HG02981 (cell line): ENCODE data around the gene CCSER1.
"Not testable (repeated sequence)": the region's sequence is repeated elsewhere in the genome, so short reads cannot be mapped to it uniquely, and the experiment has no call there.

Experiments
- ATAC-seq: cut with Tn5 transposase; IDR thresholded peaks from one replicate; pipeline ENCODE4 v1.9.1; 2021; ENCODE audit warnings: mild to moderate bottlenecking, moderate library complexity; ENCODE audit not compliant: unreplicated experiment

Gene CCSER1

GRCh38 chr4:91447168-91447567 is 1320.0 kb downstream of the CCSER1 start:
- ATAC-seq = no peak

GRCh38 chr4:91448668-91449330 is 1321.6 kb downstream of the CCSER1 start:
- no peak for ATAC-seq

GRCh38 chr4:91454111-91454510 is 1326.9 kb downstream of the CCSER1 start:
- no peak for ATAC-seq

- not testable (repeated sequence) for ATAC-seq
Observed at GRCh38 chr4:91462566-91462965, 1335.4 kb downstream of the CCSER1 start.

- ATAC-seq = no peak
Observed at GRCh38 chr4:91470671-91471070, 1343.5 kb downstream of the CCSER1 start.

GRCh38 chr4:91471280-91471679 is 1344.1 kb downstream of the CCSER1 start:
- no peak for ATAC-seq

- ATAC-seq = no peak
Observed at GRCh38 chr4:91472046-91472445, 1344.9 kb downstream of the CCSER1 start.

GRCh38 chr4:91485415-91485814 is 1358.2 kb downstream of the CCSER1 start:
- ATAC-seq = no peak

- no peak for ATAC-seq
Observed at GRCh38 chr4:91488946-91489345, 1361.8 kb downstream of the CCSER1 start.

- no peak for ATAC-seq
Observed at GRCh38 chr4:91497892-91498291, 1370.7 kb downstream of the CCSER1 start.

GRCh38 chr4:91502365-91502764 is 1375.2 kb downstream of the CCSER1 start:
- no peak for ATAC-seq

- no peak for ATAC-seq
Observed at GRCh38 chr4:91513326-91513725, 1386.1 kb downstream of the CCSER1 start.

GRCh38 chr4:91519155-91519554 is 1392.0 kb downstream of the CCSER1 start:
- ATAC-seq = no peak

GRCh38 chr4:91525621-91526020 is 1398.4 kb downstream of the CCSER1 start:
- no peak for ATAC-seq

- no peak for ATAC-seq
Observed at GRCh38 chr4:91527056-91527455, 1399.9 kb downstream of the CCSER1 start.

GRCh38 chr4:91567594-91567993 is 1440.4 kb downstream of the CCSER1 start:
- ATAC-seq = no peak

- ATAC-seq = no peak
Observed at GRCh38 chr4:91577864-91578263, 1450.7 kb downstream of the CCSER1 start.

- ATAC-seq = no peak
Observed at GRCh38 chr4:91590260-91590659, 1463.1 kb downstream of the CCSER1 start.

- ATAC-seq = no peak
Observed at GRCh38 chr4:91592125-91592524, 1464.9 kb downstream of the CCSER1 start.

GRCh38 chr4:91596718-91597117 is 1469.5 kb downstream of the CCSER1 start:
- ATAC-seq = no peak

GRCh38 chr4:91598696-91599095 is 1471.5 kb downstream of the CCSER1 start:
- no peak for ATAC-seq

- ATAC-seq = no peak
Observed at GRCh38 chr4:91600301-91600700, 1473.1 kb downstream of the CCSER1 start.

GRCh38 chr4:91601401-91601800 is 1474.2 kb downstream of the CCSER1 start:
- no peak for ATAC-seq
